Hepatocyte (in vitro differentiated cells): ENCODE data around the gene TMPRSS6.

ENCODE experiments used
- EZH2 ChIP-seq: fragments of 200-600 bp; sonication (generic); IDR thresholded peaks from 2 replicates; pipeline ENCODE4 v1.6.1; 2016; ENCODE audit warnings: antibody characterized with exemption, mild to moderate bottlenecking, borderline replicate concordance
- TF ChIP-seq, protein P1 (sequence below): fragments of 200-600 bp; sonication (generic); IDR thresholded peaks from 2 replicates; pipeline ENCODE4 v1.5.1; 2016; ENCODE audit warnings: antibody characterized with exemption, mild to moderate bottlenecking; ENCODE audit not compliant: poor library complexity

DNA sequence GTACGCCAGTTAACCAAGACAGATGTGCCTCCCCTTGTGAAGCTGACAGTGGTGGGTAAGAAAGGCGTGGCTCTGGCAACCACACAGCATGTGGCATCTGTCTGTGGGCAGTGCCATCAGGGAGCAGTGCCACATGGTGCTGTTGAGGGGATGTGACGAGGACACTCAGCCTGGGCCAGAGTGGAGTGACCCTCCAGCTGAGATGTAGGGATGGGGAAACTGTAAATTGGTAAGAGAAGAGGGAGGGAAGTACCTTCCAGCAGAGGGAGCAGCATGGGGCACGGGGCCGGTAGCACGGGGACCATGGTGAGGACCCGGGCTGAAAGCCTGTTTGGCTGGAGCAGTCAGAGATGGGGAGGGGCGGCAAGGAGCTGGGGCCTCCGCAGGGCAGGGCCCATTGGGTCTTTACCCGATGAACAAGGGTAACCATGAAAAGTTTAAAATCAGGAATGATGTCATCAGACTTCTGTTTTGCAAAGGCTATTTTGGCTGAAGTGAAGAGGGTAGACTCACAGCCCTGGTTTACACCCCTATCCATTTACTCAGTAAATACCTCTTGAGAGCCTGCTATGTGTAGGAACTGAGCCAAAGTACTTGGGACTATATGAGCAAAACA, 10.4 kb downstream of the TMPRSS6 start:
- TF ChIP-seq, protein P1, sequence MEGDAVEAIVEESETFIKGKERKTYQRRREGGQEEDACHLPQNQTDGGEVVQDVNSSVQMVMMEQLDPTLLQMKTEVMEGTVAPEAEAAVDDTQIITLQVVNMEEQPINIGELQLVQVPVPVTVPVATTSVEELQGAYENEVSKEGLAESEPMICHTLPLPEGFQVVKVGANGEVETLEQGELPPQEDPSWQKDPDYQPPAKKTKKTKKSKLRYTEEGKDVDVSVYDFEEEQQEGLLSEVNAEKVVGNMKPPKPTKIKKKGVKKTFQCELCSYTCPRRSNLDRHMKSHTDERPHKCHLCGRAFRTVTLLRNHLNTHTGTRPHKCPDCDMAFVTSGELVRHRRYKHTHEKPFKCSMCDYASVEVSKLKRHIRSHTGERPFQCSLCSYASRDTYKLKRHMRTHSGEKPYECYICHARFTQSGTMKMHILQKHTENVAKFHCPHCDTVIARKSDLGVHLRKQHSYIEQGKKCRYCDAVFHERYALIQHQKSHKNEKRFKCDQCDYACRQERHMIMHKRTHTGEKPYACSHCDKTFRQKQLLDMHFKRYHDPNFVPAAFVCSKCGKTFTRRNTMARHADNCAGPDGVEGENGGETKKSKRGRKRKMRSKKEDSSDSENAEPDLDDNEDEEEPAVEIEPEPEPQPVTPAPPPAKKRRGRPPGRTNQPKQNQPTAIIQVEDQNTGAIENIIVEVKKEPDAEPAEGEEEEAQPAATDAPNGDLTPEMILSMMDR = no peak
- TF ChIP-seq EZH2 = no peak
